HG03378 (cell line): ENCODE data around the gene CALR3.
A peak's percentile ranks its signal among the peaks of the same experiment; 100 is the strongest.
"Not testable (repeated sequence)": the region's sequence is repeated elsewhere in the genome, so short reads cannot be mapped to it uniquely, and the experiment has no call there.

ENCODE experiments used
- ATAC-seq: cut with Tn5 transposase; IDR thresholded peaks from one replicate; pipeline ENCODE4 v1.9.1; 2021; ENCODE audit warnings: mild to moderate bottlenecking, moderate library complexity; ENCODE audit not compliant: unreplicated experiment

The CALR3 gene

GRCh38 chr19:16459680-16460079 lies 36.3 kb downstream of the CALR3 start:
- no peak for ATAC-seq

DNA sequence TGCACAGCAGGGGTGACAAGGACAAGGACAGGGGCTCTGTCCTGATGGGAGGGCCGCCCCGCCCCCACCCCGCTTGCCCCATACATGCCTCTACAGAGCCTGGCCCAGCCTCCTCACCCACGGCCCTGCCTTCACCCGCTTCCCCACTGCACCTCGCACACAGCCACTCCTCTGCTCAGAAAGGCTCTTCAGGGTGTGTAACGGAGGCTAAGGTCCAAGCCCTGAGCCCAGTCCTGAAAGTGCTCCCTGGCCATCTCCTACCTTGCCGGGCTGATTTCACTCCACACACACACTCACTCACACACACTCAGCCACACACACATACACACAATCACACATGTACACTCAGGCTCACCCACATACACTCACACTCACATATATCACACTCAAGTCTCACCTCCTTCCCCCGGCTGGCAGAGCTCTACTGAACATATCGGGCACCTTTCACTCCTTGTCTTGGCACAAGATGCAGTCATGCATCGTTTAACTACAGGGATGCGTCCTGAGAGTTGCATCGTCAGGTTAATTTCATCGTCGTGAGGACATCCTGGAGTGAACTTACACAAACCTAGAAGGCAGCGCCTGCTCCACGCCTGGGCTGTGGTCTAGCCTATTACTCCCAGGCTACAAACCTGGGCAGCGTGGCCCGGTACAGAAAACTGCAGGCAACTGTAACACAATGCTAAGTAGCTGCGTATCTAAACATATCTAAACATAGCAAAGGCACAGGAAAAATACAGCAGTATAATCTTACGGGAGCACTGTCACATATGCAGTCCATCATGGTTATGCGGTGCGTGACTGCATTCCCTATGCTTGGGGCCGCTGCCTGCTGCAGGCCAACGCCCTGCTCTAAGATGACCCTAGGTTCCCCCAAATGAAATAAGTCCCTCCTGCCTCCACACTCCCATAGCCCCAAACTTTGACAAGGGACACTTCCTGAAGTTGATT lies 37.3 kb downstream of the CALR3 start:
- ATAC-seq = no peak

DNA sequence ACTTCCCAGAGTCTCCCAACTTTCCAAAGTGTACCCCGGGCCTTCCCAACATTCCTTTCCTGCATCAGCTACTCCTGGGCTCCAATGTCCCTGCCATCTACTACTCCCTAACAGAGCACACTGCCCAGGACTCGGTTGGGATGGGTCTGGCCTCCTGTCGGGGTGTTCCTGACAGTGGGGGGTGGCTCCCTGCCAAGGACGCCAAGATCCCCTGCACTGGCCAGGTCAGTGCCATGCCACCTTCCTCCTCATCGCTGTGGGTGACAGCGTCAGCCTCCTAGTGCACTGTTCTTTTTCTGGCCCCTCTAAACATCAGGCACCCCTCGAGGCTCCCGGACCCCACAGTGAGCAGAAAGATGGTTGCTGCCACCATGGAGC lies 38.0 kb downstream of the CALR3 start:
- ATAC-seq = no peak

DNA sequence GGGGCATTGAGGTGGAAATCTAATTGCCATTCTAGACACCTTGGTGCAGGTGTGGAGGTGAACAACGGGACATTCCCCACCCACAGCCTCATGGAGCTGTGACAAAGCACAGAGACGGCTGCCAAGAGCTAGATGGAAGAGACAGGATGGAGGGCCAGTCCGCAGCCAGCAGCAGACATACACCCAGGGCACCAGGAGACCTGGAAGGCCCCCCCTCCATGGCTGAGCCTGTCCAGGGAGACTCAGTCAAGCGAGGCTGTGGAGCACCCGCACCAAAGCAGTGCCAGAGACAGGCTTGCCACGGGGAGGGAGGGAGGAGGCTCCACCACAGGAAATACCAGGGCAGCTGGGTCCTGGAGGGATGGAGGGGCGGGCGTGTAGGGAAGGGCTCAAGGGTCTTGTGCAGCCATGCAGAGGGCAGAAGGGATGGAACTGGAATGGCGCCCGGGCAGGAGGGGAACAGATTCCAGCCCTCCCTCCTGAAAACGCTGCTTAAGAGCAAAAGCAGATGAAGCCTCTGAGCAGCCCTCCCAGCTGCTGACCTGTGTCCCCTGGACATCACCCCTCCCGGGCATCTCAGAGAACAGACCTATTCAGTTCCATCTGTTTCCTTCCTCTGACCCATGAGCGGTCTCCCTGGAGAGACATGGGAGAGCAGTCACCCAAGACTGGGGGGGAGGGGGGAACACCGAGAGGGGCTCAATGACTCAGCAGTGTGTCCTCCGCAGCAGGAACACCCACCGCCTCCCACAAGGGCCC lies 38.6 kb downstream of the CALR3 start:
- no peak for ATAC-seq

- no peak for ATAC-seq
Measured at GRCh38 chr19:16456652-16457194, 39.2 kb downstream of the CALR3 start.

DNA sequence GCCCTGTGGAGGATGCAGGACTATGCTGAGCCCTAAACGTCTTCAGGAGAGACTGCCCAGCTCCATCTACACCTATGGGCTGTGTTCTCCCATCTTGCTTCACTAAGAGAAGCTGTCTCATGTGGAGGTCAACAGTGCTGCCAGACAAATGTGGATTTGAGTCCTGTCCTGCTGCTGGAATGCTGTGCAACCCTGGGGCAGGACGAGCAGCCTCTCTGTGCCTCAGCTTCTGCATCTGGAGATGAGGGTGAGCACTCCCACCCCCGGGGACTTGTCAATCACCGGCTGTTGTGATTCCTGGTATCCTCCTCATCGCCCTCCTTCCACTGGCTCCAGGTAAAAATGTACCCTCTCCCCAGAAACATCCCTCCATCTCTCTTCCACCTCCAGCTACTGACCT lies 40.5 kb downstream of the CALR3 start:
- ATAC-seq = no peak

DNA sequence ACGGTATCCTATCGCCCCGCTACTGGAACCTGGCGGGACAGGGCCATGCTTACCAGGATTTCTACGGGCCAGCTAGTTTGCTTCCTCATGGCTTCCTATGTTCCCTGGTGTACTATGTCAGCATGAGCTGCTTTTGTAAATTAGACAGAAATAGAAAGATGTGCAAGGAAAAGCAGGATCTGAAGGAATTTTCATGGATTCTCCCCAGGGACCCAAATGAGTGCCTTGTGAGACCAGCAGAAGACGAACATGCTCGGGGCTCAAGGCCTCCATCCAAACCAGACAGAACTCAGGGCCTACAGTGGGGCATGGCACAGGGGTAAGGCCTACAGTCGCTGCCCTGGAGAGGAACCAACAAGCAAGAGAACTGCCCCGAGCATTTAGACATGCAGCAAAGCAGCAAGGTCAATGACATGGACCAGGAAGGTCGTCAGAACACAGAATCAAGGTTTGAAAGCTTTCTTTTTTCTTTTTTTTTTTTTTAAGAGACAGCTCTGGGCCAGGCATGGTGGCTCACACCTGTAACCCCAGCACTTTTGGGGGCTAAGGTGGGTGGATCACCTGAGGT lies 41.5 kb downstream of the CALR3 start:
- no peak for ATAC-seq

DNA sequence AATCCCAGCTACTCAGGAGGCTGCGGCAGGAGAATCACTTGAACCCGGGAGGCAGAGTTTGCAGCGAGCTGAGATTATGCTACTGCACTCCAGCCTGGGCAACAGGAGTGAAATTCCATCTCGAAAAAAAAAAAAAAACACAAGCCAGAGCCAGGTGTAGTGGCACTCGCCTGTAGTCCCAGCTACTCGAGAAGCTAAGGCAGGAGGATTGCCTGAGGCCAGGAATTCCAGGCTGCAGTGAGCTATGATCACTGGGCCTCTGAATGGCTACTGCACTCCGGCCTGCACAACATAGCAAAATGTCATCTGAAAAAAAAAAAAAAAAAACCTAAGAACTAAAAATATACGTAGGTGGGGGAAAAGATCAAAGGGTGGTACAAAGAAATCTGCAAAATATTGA lies 43.6 kb downstream of the CALR3 start:
- ATAC-seq = no peak

DNA sequence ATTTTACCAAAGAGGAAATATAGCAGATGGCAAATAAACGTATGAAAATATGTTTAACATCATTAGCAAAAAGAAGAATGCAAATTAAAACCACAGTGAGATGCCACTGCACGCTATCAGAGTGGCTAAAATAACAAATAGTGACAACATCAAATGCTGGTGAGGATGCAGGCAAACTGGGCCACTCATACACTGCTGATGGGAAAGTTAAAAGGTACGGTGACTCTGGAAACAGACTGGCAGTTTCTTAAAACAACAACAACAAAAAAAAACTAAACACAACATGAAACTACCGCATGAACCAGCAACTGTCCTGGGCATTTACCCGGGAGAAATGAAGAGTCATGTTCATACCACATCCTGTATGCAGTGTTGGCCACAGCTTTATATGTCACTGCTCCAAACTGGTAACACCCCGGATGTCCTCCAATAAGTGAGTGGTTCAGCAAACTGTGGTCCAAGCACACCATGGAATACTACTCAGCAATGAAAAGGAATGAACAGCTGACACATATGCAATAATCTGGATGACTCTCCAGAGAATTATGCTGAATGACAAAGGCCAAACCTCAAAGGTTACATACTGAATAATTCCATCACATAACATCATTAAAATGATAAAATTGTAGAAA lies 46.5 kb downstream of the CALR3 start:
- ATAC-seq = peak; percentile 61

DNA sequence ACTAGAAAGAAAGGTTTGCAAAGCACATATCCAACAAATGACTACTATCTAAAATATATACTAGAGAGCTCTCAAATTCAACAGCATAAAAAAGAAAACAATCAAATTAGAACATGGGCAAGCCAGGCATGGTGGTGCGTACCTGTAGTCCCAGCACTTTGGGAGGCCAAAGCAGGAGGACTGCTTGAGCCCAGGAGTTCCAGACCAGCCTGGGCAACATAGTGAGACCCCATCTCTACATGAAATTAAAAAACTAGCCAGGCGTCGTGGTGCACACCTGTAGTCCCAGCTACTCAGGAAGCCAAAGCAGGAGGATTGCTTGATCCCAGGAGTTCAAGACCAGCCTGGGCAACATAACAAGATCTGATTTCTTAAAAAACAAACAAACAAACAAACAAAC lies 47.1 kb downstream of the CALR3 start:
- ATAC-seq = not testable (repeated sequence)

DNA sequence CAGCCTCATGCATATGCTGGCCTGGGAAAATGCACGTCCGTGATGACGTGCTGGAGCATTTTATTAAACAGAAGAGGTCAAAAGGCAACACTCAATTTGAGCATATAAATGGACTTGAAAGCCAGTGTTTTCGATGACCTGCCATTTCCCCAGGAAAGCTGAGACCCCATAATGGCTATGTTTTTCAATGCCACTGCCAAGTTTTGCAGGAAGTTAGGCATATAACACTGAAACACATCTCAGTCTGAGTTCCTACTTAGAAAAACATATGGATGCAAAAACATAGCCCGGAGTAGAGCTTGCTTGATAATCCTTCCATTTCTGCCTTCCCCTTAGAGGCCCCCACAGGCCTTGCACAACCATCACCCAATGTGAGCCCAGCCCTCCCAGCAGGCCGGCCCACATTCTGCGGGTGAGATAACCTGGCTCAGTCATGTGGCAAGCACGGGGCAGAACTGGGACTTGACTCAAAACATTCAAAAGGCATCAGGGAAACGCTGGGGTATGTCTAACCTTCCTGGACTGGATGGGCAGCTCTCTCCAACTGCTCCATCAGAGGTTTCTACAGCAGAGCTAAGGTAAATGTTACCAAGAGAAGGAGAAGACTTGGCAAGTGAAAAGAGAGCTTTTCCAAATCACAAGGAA lies 49.1 kb downstream of the CALR3 start:
- ATAC-seq = no peak

DNA sequence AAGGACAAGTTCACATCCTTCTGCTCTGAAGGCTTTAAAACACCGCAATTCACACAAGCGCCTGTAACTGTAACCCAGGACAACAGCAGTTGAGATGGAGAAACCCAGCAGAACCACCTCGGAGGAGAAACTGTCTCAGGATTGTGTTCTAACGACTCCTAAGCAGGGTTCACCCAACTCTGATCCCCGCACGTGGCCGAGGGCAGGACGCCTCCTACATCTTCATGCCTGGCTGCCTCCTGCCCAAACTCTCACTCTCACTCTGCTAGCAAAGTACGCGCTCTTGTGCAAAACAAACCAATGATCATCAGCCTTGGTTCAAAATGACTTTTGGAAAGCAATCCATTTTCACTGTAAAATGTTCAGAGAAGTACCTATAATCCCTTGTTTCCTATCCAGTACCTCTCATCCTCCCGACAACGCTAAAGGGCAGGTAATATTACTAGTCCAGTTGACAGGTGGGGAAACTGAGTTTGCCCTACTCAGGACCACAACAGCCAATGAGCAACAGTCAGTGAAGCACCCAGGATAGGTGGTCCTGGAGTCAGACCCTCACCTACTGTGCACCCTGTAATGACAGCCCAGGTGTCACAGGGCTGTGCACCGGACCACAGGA lies 49.8 kb downstream of the CALR3 start:
- no peak for ATAC-seq

DNA sequence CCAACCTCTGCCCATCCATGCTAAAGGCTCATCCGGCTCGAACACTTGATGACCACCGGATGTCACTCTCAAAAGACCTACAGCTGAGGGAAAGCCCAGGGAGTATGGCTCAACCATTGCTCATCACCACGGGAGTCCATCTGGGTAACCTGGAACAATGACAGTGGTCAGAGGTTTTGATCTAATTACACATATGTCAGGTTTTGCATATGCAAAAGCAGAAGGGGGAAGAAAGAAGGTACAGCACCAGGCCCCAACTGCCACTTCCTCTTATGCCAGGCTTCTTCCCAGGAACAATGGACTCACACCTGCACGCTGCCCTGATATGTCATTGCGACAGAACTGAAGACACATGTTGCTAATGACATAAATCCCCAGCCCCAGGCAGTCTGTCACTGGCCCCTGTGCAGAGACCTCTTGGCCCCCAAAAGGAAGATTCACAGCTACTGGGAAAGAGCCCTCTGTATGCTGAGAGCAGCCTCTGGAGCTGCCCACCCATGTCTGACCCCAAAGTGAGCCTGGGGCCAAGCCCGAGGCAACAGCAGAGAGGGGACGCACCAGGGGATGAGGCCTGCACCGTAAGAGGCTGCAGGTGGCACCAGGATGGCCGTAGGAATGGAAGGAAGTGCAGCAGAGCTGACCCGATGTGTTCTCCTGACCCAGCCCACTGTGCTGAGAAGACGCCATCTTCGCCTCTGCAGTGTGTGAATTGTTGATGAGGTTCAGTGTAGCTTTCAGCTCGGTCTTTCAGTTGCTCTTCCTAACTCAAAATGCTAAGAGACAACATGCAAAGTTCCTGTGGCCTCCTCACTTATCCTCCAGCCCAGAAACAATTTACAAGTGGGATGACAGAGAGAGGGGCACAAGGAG lies 50.5 kb downstream of the CALR3 start:
- peak; percentile 35 for ATAC-seq

DNA sequence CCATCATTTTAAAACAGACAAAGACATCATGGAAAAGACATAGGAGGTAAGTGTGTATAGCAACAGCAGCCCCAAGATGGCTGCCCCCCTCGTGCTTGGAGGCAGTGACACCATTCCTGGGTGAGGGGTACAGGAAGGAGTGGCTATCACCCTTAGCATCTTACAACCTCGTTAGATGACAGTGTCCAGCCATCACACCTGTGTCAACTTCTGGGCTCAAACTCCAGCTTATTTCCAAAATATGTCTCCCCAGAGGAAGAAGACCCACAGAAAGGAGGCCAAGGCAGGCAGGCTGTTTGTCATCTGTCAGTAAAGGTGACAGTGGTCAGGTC lies 51.7 kb downstream of the CALR3 start:
- ATAC-seq = no peak

- ATAC-seq = no peak
Measured at GRCh38 chr19:16442386-16443276, 53.3 kb downstream of the CALR3 start.

GRCh38 chr19:16441661-16442162 lies 54.3 kb downstream of the CALR3 start:
- no peak for ATAC-seq

DNA sequence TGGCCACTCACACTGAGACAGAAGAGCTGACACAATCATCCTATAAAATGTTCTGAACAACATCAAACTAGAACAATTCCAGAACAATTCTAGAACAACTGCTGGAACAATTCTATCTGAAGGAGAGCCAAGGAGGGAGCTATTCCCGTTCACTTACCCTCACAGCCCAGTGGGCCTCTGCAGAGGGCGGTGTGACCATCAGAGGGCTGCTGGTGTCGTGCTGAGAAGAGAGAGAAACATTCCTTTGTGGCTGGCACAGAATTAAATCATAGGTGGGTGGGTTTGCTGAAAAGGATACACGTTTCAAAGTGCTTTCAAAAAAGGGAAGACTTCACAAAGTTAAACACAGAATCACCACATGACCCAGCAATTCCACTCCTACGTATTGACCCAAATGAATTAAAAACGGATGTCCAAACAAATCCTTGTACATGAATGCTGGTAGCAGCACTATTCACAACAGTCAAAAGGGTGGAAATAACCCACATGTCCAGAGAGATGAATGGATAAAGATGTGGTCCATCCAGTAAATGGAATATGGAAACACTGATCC lies 59.1 kb downstream of the CALR3 start:
- no peak for ATAC-seq
